MM.1S (cell line): ENCODE results near the gene KRT9.

Source experiments
- DNase-seq: peaks from one replicate; pipeline ENCODE4 v3.0.0-alpha.2; 2015
- H2AFZ ChIP-seq: fragments of 300-600 bp; sonication (generic); 2 replicates; pipeline ENCODE4 v1.6.0; 2016; ENCODE audit warnings: antibody characterized with exemption, low read length
- H3F3A ChIP-seq: fragments of 300-600 bp; sonication (generic); 2 replicates; pipeline ENCODE4 v1.6.1; 2016; ENCODE audit warnings: mild to moderate bottlenecking, antibody characterized with exemption, low read length, moderate library complexity, mixed read lengths; ENCODE audit not compliant: insufficient read depth
- H3K27ac ChIP-seq: fragments of 300-600 bp; sonication (generic); 2 replicates; pipeline ENCODE4 v1.5.1; 2016; ENCODE audit warnings: mild to moderate bottlenecking, low read length
- H3K27me3 ChIP-seq: fragments of 300-600 bp; sonication (generic); replicated peaks from 2 replicates; pipeline ENCODE4 v1.6.0; 2016; ENCODE audit warnings: low read length; ENCODE audit not compliant: insufficient read depth
- H3K36me3 ChIP-seq: fragments of 300-600 bp; sonication (generic); replicated peaks from 2 replicates; pipeline ENCODE4 v1.6.1; 2016; ENCODE audit warnings: mild to moderate bottlenecking, low read length, mixed read lengths; ENCODE audit not compliant: insufficient read depth
- H3K4me1 ChIP-seq: fragments of 300-600 bp; sonication (generic); 2 replicates; pipeline ENCODE4 v1.6.1; 2016; ENCODE audit warnings: low read length, mixed read lengths
- H3K4me2 ChIP-seq: fragments of 300-600 bp; sonication (generic); 2 replicates; pipeline ENCODE4 v1.6.0; 2016; ENCODE audit warnings: low read depth, low read length
- H3K4me3 ChIP-seq: fragments of 300-600 bp; sonication (generic); 2 replicates; pipeline ENCODE4 v1.5.1; 2016; ENCODE audit warnings: low read length, mixed read lengths
- H3K79me2 ChIP-seq: fragments of 300-600 bp; sonication (generic); 2 replicates; pipeline ENCODE4 v1.6.1; 2016; ENCODE audit warnings: mixed run types, low read length, mixed read lengths
- H3K9ac ChIP-seq: fragments of 300-600 bp; sonication (generic); 2 replicates; pipeline ENCODE4 v1.6.1; 2016; ENCODE audit warnings: low read length, mixed read lengths
- H3K9me2 ChIP-seq: fragments of 300-600 bp; sonication (generic); replicated peaks from 2 replicates; pipeline ENCODE4 v1.6.1; 2016; ENCODE audit warnings: mild to moderate bottlenecking, low read length, mixed read lengths; ENCODE audit not compliant: insufficient read depth
- H3K9me3 ChIP-seq: fragments of 300-600 bp; sonication (generic); replicated peaks from 2 replicates; pipeline ENCODE4 v1.6.1; 2016; ENCODE audit warnings: mild to moderate bottlenecking, low read length, mixed read lengths; ENCODE audit not compliant: insufficient read depth
- H4K20me1 ChIP-seq: fragments of 300-600 bp; sonication (generic); 2 replicates; pipeline ENCODE4 v1.6.1; 2016; ENCODE audit warnings: mild to moderate bottlenecking, low read length, moderate library complexity, mixed read lengths; ENCODE audit not compliant: insufficient read depth
- CTCF ChIP-seq: fragments of 300-600 bp; sonication (generic); IDR thresholded peaks from 2 replicates; pipeline ENCODE4 v1.5.1; 2016; ENCODE audit warnings: antibody characterized with exemption, low read length, mixed read lengths
- EZH2 ChIP-seq: fragments of 300-600 bp; sonication (generic); optimal IDR thresholded peaks from 2 replicates; pipeline ENCODE3; 2017; ENCODE audit warnings: low read depth, mild to moderate bottlenecking, antibody characterized with exemption, low read length, mixed read lengths
- EZH2phosphoT487 ChIP-seq: fragments of 300-600 bp; sonication (generic); IDR thresholded peaks from 2 replicates; pipeline ENCODE4 v1.6.1; 2018; ENCODE audit warnings: antibody characterized with exemption, low read length

KRT9 gene

GRCh38 chr17:41575336-41575735 lies 3.5 kb upstream of the KRT9 start:
- Histone ChIP-seq H3K4me2 (no peak overlapping the region), H3K9me3 (no peaks in the 10 kb centered on the region), H3K36me3 (no peaks in the 10 kb centered on the region), H3K9me2 (no peaks in the 10 kb centered on the region), H3F3A (no peaks in the 10 kb centered on the region), H4K20me1 (no peaks in the 10 kb centered on the region), H3K4me1 (0 out of 2 replicates have a peak, but pooled peaks cover 5% of the 10 kb centered on the region), H2AFZ (no peak overlapping the region), H3K9ac (no peak overlapping the region), H3K4me3 (no peak overlapping the region), H3K79me2 (no peaks in the 10 kb centered on the region), H3K27me3 (peaks cover 36% of the 10 kb centered on the region), H3K27ac (no peak overlapping the region)
- no peak for DNase-seq
- TF ChIP-seq EZH2, result no peak
- no peak for TF ChIP-seq EZH2phosphoT487
- TF ChIP-seq CTCF, result no peak

- Histone ChIP-seq H3K9me3 (no peaks in the 10 kb centered on the region), H3K36me3 (no peaks in the 10 kb centered on the region), H4K20me1 (no peaks in the 10 kb centered on the region), H3F3A (no peaks in the 10 kb centered on the region), H3K4me2 (no peak overlapping the region), H3K9me2 (no peaks in the 10 kb centered on the region), H2AFZ (no peak overlapping the region), H3K27me3 (peaks cover 34% of the 10 kb centered on the region), H3K4me1 (0 out of 2 replicates have a peak, but pooled peaks cover 3% of the 10 kb centered on the region), H3K79me2 (no peaks in the 10 kb centered on the region), H3K27ac (no peak overlapping the region), H3K4me3 (no peak overlapping the region), H3K9ac (no peak overlapping the region)
- no peak for DNase-seq
- TF ChIP-seq EZH2 (no peak), CTCF (no peak), EZH2phosphoT487 (no peak)
These were observed 4.5 kb downstream of the KRT9 start for GRCh38 chr17:41567317-41567716.

- H2AFZ ChIP-seq, result no peak overlapping the region
- TF ChIP-seq EZH2, result no peak
- TF ChIP-seq EZH2phosphoT487, result no peak
- TF ChIP-seq CTCF, result no peak
- no peaks in the 10 kb centered on the region for H3K79me2 ChIP-seq
- H3K9me3 ChIP-seq, result no peaks in the 10 kb centered on the region
- H3K4me1 ChIP-seq, result 0 out of 2 replicates have a peak, but pooled peaks cover 3% of the 10 kb centered on the region
- no peak overlapping the region for H3K27ac ChIP-seq
- H3F3A ChIP-seq, result no peaks in the 10 kb centered on the region
- DNase-seq, result no peak
- no peak overlapping the region for H3K9ac ChIP-seq
- no peak overlapping the region for H3K4me3 ChIP-seq
- no peaks in the 10 kb centered on the region for H4K20me1 ChIP-seq
- no peak overlapping the region for H3K4me2 ChIP-seq
- H3K9me2 ChIP-seq, result no peaks in the 10 kb centered on the region
- peaks cover 15% of the 10 kb centered on the region for H3K27me3 ChIP-seq
- H3K36me3 ChIP-seq, result no peaks in the 10 kb centered on the region
These were observed 6.5 kb downstream of the KRT9 start for GRCh38 chr17:41565338-41565737.
